Measurements from ENCODE around the gene COG5.

- TF ChIP-seq CTCF (IDR thresholded peaks at IDR 0.05) (peak in 1 of 4 donors; percentile 7), POLR2A (IDR thresholded peaks at IDR 0.05) (no peak)
Observed at GRCh38 chr7:107194052-107194451, 369.7 kb downstream of the COG5 start.

Data from right lobe of liver (tissue), 4 donors.